ENCODE results near the gene IFNLR1. TPM values are rescaled to one million over a fixed set of nuclear protein-coding genes. Genes with fewer than 3 reads are reported as not detected.

IFNLR1 gene
- total and polyA plus RNA-seq, 2 donors (not counting 1 experiment from before 2014, with no cell fraction given), result under 0.01 to 0.02 TPM

GRCh38 chr1:24154215-24154614, 32.9 kb downstream of the IFNLR1 start:
- H4K20me1 ChIP-seq (ENCODE audit: control insufficient read depth, extremely low read depth, insufficient read depth, low read length), result no peaks in the 10 kb centered on the region
- no peak overlapping the region for H2AFZ ChIP-seq (ENCODE audit: low read length)
- H3K27me3 ChIP-seq (ENCODE audit: control insufficient read depth, insufficient read depth, low read length), result peaks cover 9% of the 10 kb centered on the region
- no peak overlapping the region for H3K27ac ChIP-seq (ENCODE audit: insufficient read depth, low read length)
- no peaks in the 10 kb centered on the region for H3K9me3 ChIP-seq (ENCODE audit: control insufficient read depth, insufficient read depth, low read depth, low read length)
- H3K4me3 ChIP-seq (replicated peaks in 1 of 4; ENCODE audit: control extremely low read depth in 1 of 4, insufficient read depth in 1 of 4, low read depth in 3 of 4, low read length in 4 of 4), result no peak overlapping the region
- no peaks in the 10 kb centered on the region for H3K4me1 ChIP-seq (ENCODE audit: control insufficient read depth, extremely low read depth, insufficient read depth, low read length)
- no peaks in the 10 kb centered on the region for H3K36me3 ChIP-seq (ENCODE audit: control insufficient read depth, insufficient read depth, low read length)
- DNase-seq (ENCODE audit: low read depth in 2 of 2), result no peak
- no peak overlapping the region for H3K4me2 ChIP-seq (ENCODE audit: extremely low read depth, insufficient read depth, low read length)
- H3K79me2 ChIP-seq (ENCODE audit: control insufficient read depth, insufficient read depth, low read length), result no peaks in the 10 kb centered on the region
- H3K9ac ChIP-seq (ENCODE audit: insufficient read depth, low read length), result no peak overlapping the region
- TF ChIP-seq EZH2 (IDR thresholded peaks at IDR 0.05; ENCODE audit: low read length, missing control alignments) (no peak), CTCF (conservative IDR thresholded peaks at IDR 0.05 in 1 of 2, IDR thresholded peaks at IDR 0.05 in 1 of 2; ENCODE audit: low read depth in 1 of 2, low read length in 2 of 2) (no peak)

GRCh38 chr1:24152631-24153494, 34.2 kb downstream of the IFNLR1 start:
- TF ChIP-seq EZH2 (IDR thresholded peaks at IDR 0.05; ENCODE audit: low read length, missing control alignments), result no peak
- TF ChIP-seq CTCF (conservative IDR thresholded peaks at IDR 0.05 in 1 of 2, IDR thresholded peaks at IDR 0.05 in 1 of 2; ENCODE audit: low read depth in 1 of 2, low read length in 2 of 2), result no peak
- no peak overlapping the region for H3K4me3 ChIP-seq (replicated peaks in 1 of 4; ENCODE audit: control extremely low read depth in 1 of 4, insufficient read depth in 1 of 4, low read depth in 3 of 4, low read length in 4 of 4)
- no peaks in the 10 kb centered on the region for H3K9me3 ChIP-seq (ENCODE audit: control insufficient read depth, insufficient read depth, low read depth, low read length)
- H3K27ac ChIP-seq (ENCODE audit: insufficient read depth, low read length), result no peak overlapping the region
- H2AFZ ChIP-seq (ENCODE audit: low read length), result no peak overlapping the region
- no peaks in the 10 kb centered on the region for H4K20me1 ChIP-seq (ENCODE audit: control insufficient read depth, extremely low read depth, insufficient read depth, low read length)
- peaks cover 9% of the 10 kb centered on the region for H3K27me3 ChIP-seq (ENCODE audit: control insufficient read depth, insufficient read depth, low read length)
- H3K4me1 ChIP-seq (ENCODE audit: control insufficient read depth, extremely low read depth, insufficient read depth, low read length), result no peaks in the 10 kb centered on the region
- H3K36me3 ChIP-seq (ENCODE audit: control insufficient read depth, insufficient read depth, low read length), result no peaks in the 10 kb centered on the region
- no peak for DNase-seq (ENCODE audit: low read depth in 2 of 2)
- no peak overlapping the region for H3K9ac ChIP-seq (ENCODE audit: insufficient read depth, low read length)
- no peak overlapping the region for H3K4me2 ChIP-seq (ENCODE audit: extremely low read depth, insufficient read depth, low read length)
- no peaks in the 10 kb centered on the region for H3K79me2 ChIP-seq (ENCODE audit: control insufficient read depth, insufficient read depth, low read length)

GRCh38 chr1:24151175-24151533, 35.9 kb downstream of the IFNLR1 start:
- Histone ChIP-seq H3K4me3 (replicated peaks in 1 of 4; ENCODE audit: control extremely low read depth in 1 of 4, insufficient read depth in 1 of 4, low read depth in 3 of 4, low read length in 4 of 4) (no peak overlapping the region), H3K79me2 (ENCODE audit: control insufficient read depth, insufficient read depth, low read length) (no peaks in the 10 kb centered on the region), H3K9ac (ENCODE audit: insufficient read depth, low read length) (no peak overlapping the region), H3K4me1 (ENCODE audit: control insufficient read depth, extremely low read depth, insufficient read depth, low read length) (no peaks in the 10 kb centered on the region), H2AFZ (ENCODE audit: low read length) (no peak overlapping the region), H3K36me3 (ENCODE audit: control insufficient read depth, insufficient read depth, low read length) (no peaks in the 10 kb centered on the region), H4K20me1 (ENCODE audit: control insufficient read depth, extremely low read depth, insufficient read depth, low read length) (no peaks in the 10 kb centered on the region), H3K9me3 (ENCODE audit: control insufficient read depth, insufficient read depth, low read depth, low read length) (no peaks in the 10 kb centered on the region), H3K27ac (ENCODE audit: insufficient read depth, low read length) (no peak overlapping the region), H3K4me2 (ENCODE audit: extremely low read depth, insufficient read depth, low read length) (no peak overlapping the region), H3K27me3 (ENCODE audit: control insufficient read depth, insufficient read depth, low read length) (peaks cover 9% of the 10 kb centered on the region)
- TF ChIP-seq EZH2 (IDR thresholded peaks at IDR 0.05; ENCODE audit: low read length, missing control alignments) (no peak), CTCF (conservative IDR thresholded peaks at IDR 0.05 in 1 of 2, IDR thresholded peaks at IDR 0.05 in 1 of 2; ENCODE audit: low read depth in 1 of 2, low read length in 2 of 2) (no peak)
- no peak for DNase-seq (ENCODE audit: low read depth in 2 of 2)

Data from fibroblast of lung (primary cell).